ENCODE data around the gene RPAP3. TPM values are rescaled to one million over a fixed set of nuclear protein-coding genes. Genes with fewer than 3 reads are reported as not detected.

RPAP3 gene, protein sequence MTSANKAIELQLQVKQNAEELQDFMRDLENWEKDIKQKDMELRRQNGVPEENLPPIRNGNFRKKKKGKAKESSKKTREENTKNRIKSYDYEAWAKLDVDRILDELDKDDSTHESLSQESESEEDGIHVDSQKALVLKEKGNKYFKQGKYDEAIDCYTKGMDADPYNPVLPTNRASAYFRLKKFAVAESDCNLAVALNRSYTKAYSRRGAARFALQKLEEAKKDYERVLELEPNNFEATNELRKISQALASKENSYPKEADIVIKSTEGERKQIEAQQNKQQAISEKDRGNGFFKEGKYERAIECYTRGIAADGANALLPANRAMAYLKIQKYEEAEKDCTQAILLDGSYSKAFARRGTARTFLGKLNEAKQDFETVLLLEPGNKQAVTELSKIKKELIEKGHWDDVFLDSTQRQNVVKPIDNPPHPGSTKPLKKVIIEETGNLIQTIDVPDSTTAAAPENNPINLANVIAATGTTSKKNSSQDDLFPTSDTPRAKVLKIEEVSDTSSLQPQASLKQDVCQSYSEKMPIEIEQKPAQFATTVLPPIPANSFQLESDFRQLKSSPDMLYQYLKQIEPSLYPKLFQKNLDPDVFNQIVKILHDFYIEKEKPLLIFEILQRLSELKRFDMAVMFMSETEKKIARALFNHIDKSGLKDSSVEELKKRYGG
- total RNA-seq, result 10 to 100 TPM; 11.7 to 25.5 (median 19.4) TPM

DNA sequence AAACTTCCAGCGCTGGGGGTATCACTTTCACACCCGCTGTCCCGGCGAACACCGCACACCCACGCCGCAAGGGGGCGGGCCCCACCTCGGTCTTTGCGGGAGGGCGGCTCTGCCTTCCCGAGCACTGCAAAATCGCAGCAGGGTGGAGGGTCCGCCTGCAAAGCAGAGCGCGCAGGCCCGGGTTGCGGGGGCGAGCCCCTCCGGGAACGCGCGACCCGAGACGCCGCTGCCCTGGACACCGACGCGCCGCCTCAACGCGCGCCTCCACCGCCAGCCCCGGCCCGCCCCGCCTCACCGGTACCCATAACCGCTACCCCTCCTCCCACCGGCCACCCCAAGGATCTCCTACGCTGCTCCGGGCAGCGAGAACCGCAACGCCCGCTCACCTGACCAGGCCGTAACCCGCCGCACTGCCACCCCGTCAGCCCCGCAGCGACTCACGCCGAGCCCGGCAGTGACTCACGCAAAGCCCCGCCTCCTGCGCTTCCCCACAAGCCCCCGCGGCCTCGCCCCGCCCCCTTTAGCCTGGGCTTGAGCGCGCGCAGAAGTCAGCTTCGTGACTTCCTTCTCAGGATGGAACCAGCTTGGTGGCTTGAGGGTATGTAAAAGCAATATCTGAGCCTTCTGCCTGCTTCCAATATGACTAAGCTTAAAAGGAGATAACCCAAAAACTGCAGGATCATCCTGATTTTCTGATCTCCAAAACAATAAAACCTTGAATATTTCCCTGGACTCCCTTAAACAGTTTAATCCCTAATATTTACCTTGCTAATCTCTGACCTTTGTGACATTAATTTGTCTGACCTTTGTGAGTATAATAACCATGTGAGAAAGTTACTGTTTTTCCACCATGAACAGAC lies at the start of gene RPAP3:
RPAP3 (minus strand) TSS at position 465 of the 860 bp plus-strand sequence. CDS start 3,190 bp downstream, outside the sequence.
- peak within 1 kb of the TSS; percentile 100 for H3K4me3 ChIP-seq
- no peaks in the 10 kb centered on the region for H3K27me3 ChIP-seq
- H3K9me3 ChIP-seq, result no peaks in the 10 kb centered on the region
- no peak for TF ChIP-seq EP300 (IDR thresholded peaks at IDR 0.05)
- peak in 1 of 2 donors; percentile 54 for TF ChIP-seq POLR2A (IDR thresholded peaks at IDR 0.05)
- TF ChIP-seq POLR2AphosphoS5 (IDR thresholded peaks at IDR 0.05), result peak in 2 of 3 donors; percentile 61 to 63
- TF ChIP-seq CTCF (IDR thresholded peaks at IDR 0.05), result peak; percentile 14 to 69
- 0% methylated on average over 28 of the region's 66 CpGs for WGBS
- H3K36me3 ChIP-seq, result peaks cover under 1% of the 10 kb centered on the region
- H3K27ac ChIP-seq, result peak within 1 kb of the TSS; percentile 95
- H3K4me1 ChIP-seq, result peaks cover 25% of the 10 kb centered on the region
- DNase-seq (ENCODE audit: low spot score in 2 of 2), result peak; percentile 98 to 99

- Histone ChIP-seq H3K4me1 (peaks cover 81% of the 10 kb centered on the region), H3K27me3 (no peaks in the 10 kb centered on the region), H3K27ac (peak overlapping the region; percentile 80), H3K4me3 (peak overlapping the region; percentile 10), H3K36me3 (no peaks in the 10 kb centered on the region), H3K9me3 (no peaks in the 10 kb centered on the region)
- no peak for DNase-seq (ENCODE audit: low spot score in 2 of 2)
- TF ChIP-seq POLR2AphosphoS5 (IDR thresholded peaks at IDR 0.05) (no peak), POLR2A (IDR thresholded peaks at IDR 0.05) (no peak), CTCF (IDR thresholded peaks at IDR 0.05) (no peak), EP300 (IDR thresholded peaks at IDR 0.05) (no peak)
- WGBS, result 39% methylated on average over 3 of the region's 3 CpGs
Measured at GRCh38 chr12:47754881-47755280, 49.1 kb upstream of the RPAP3 start.

DNA sequence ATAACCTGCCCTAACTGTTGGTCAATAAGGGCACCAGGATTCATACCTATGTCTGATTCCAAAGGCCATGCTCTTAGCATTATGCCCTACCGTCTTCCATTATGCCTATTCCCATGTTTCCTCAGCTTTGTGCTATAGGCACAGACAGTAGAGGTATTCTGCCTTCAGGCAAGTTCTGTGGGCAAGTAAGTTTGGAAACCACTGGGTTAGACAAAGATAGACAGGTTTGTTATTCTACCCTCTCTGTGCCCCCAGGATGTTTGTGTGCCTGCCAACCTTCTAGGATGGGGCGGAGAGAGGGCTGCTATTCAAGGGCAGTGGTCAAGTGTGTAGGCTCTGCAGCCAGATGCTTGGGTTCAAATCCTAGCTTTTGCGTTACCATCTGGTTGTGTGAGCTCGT lies 48.3 kb upstream of the RPAP3 start:
- DNase-seq (ENCODE audit: low spot score in 2 of 2), result no peak
- Histone ChIP-seq H3K36me3 (no peaks in the 10 kb centered on the region), H3K27ac (peak overlapping the region; percentile 80), H3K4me3 (peak overlapping the region; percentile 10), H3K9me3 (no peaks in the 10 kb centered on the region), H3K27me3 (no peaks in the 10 kb centered on the region), H3K4me1 (peaks cover 73% of the 10 kb centered on the region)
- WGBS, result 78% methylated on average over 4 of the region's 4 CpGs
- TF ChIP-seq EP300 (IDR thresholded peaks at IDR 0.05), result no peak

- Histone ChIP-seq H3K36me3 (no peaks in the 10 kb centered on the region), H3K9me3 (no peaks in the 10 kb centered on the region), H3K27ac (peak overlapping the region; percentile 80), H3K4me1 (peaks cover 67% of the 10 kb centered on the region), H3K27me3 (no peaks in the 10 kb centered on the region), H3K4me3 (no peak overlapping the region)
- peak; percentile 85 to 88 for DNase-seq (ENCODE audit: low spot score in 2 of 2)
- 37% methylated on average over 8 of the region's 11 CpGs for WGBS
- no peak for TF ChIP-seq POLR2A (IDR thresholded peaks at IDR 0.05)
- TF ChIP-seq CTCF (IDR thresholded peaks at IDR 0.05), result no peak
- no peak for TF ChIP-seq EP300 (IDR thresholded peaks at IDR 0.05)
- peak in 2 of 3 donors; percentile 38 to 64 for TF ChIP-seq POLR2AphosphoS5 (IDR thresholded peaks at IDR 0.05)
Measured at GRCh38 chr12:47753021-47754001, 47.5 kb upstream of the RPAP3 start.

Data from suprapubic skin (tissue), 4 donors.